RPMI8226 (cell line): ENCODE results near the gene ADAMTS15.

Source experiments
- DNase-seq: peaks from one replicate; pipeline ENCODE4 v3.0.0-alpha.2; 2015

ADAMTS15 gene

GRCh38 chr11:130420478-130421198, 27.8 kb upstream of the ADAMTS15 start:
- no peak for DNase-seq

- DNase-seq: no peak
These were observed 27.3 kb upstream of the ADAMTS15 start for GRCh38 chr11:130421199-130421585.

- no peak for DNase-seq
These were observed 26.7 kb upstream of the ADAMTS15 start for GRCh38 chr11:130421697-130422096.

GRCh38 chr11:130422251-130422995, 26.0 kb upstream of the ADAMTS15 start:
- DNase-seq: no peak

- DNase-seq: no peak
These were observed 24.8 kb upstream of the ADAMTS15 start for GRCh38 chr11:130423541-130424142.

- no peak for DNase-seq
These were observed 23.8 kb upstream of the ADAMTS15 start for GRCh38 chr11:130424613-130425140.

- DNase-seq: no peak
These were observed 23.3 kb upstream of the ADAMTS15 start for GRCh38 chr11:130425156-130425555.

GRCh38 chr11:130426223-130426836, 22.1 kb upstream of the ADAMTS15 start:
- no peak for DNase-seq

GRCh38 chr11:130426837-130427341, 21.6 kb upstream of the ADAMTS15 start:
- DNase-seq: no peak

GRCh38 chr11:130427581-130428315, 20.7 kb upstream of the ADAMTS15 start:
- DNase-seq: no peak

GRCh38 chr11:130428316-130429119, 19.9 kb upstream of the ADAMTS15 start, which contains the start of gene ADAMTS8:
Gene ADAMTS8 (minus strand): TSS chr11:130428609. CDS start chr11:130428286, 323 bp downstream.
- DNase-seq: no peak

GRCh38 chr11:130429120-130429681, 19.2 kb upstream of the ADAMTS15 start:
- DNase-seq: no peak

GRCh38 chr11:130429983-130430382, 18.5 kb upstream of the ADAMTS15 start:
- no peak for DNase-seq

- peak; percentile 59 for DNase-seq
These were observed 17.1 kb upstream of the ADAMTS15 start for GRCh38 chr11:130431331-130431773.

GRCh38 chr11:130431801-130432200, 16.6 kb upstream of the ADAMTS15 start:
- DNase-seq: no peak

- no peak for DNase-seq
These were observed 15.1 kb upstream of the ADAMTS15 start for GRCh38 chr11:130433357-130433756.

GRCh38 chr11:130434521-130435223, 13.8 kb upstream of the ADAMTS15 start:
- DNase-seq: peak; percentile 76

- no peak for DNase-seq
These were observed 12.8 kb upstream of the ADAMTS15 start for GRCh38 chr11:130435671-130436070.

- DNase-seq: no peak
These were observed 12.3 kb upstream of the ADAMTS15 start for GRCh38 chr11:130436171-130436570.

GRCh38 chr11:130437848-130438247, 10.6 kb upstream of the ADAMTS15 start:
- DNase-seq: no peak
